Gastroesophageal sphincter (tissue), 3 donors: ENCODE data around the gene CTDSP1.

ENCODE experiments used
- POLR2AphosphoS5 ChIP-seq: sonication (generic); formaldehyde crosslinking; IDR thresholded peaks from one replicate; pipeline ENCODE4 v1.6.1; 2017; ENCODE audit warnings: antibody characterized with exemption
- TF ChIP-seq, protein P1 (sequence below), 4 experiments: fragments of 200-600 bp in 2 of 4; fragments of 450-650 bp in 2 of 4; sonication (generic) in 1 of 4; IDR thresholded peaks; one replicate each; pipeline ENCODE4 v1.5.1; 2017 to 2019; ENCODE audit warnings: antibody characterized with exemption in 4 of 4, mild to moderate bottlenecking in 2 of 4, moderate library complexity in 2 of 4

DNA sequence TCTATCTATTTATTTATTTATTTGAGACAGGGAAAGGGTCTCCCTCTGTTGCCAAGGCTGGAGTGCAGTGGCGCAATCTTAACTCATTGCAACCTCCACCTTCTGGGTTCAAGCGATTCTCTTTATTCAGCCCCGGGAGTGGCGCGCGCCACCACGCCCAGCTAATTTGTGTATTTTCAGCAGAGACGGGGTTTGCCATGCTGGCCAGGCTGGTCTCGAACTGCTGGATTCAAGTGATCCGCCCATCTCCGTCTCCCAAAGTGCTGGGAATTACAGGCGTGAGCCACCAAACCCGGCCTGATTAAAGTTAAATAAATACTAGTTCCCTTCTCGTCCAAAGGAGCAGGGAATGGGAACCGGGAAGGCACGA, 4.2 kb upstream of the CTDSP1 start:
- no peak for TF ChIP-seq POLR2AphosphoS5
- TF ChIP-seq, protein P1, sequence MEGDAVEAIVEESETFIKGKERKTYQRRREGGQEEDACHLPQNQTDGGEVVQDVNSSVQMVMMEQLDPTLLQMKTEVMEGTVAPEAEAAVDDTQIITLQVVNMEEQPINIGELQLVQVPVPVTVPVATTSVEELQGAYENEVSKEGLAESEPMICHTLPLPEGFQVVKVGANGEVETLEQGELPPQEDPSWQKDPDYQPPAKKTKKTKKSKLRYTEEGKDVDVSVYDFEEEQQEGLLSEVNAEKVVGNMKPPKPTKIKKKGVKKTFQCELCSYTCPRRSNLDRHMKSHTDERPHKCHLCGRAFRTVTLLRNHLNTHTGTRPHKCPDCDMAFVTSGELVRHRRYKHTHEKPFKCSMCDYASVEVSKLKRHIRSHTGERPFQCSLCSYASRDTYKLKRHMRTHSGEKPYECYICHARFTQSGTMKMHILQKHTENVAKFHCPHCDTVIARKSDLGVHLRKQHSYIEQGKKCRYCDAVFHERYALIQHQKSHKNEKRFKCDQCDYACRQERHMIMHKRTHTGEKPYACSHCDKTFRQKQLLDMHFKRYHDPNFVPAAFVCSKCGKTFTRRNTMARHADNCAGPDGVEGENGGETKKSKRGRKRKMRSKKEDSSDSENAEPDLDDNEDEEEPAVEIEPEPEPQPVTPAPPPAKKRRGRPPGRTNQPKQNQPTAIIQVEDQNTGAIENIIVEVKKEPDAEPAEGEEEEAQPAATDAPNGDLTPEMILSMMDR (IDR thresholded peaks at IDR 0.05) = no peak
